Hindlimb muscle (tissue), 1 donor: ENCODE measurements around the gene SLC25A1. TPM values are rescaled to one million over a fixed set of nuclear protein-coding genes. Genes with fewer than 3 reads are reported as not detected.

ENCODE experiments used
- DNase-seq: peaks from one replicate; pipeline ENCODE4 v3.0.0-alpha.2; 2013
- polyA plus RNA-seq: library from polyadenylated mRNA; unstranded; fragments of 120-200 nt; gene quantifications from one replicate; pipeline ENCODE4 v1.2.1, GENCODE V29; 2013; ENCODE audit not compliant: insufficient read length

The SLC25A1 gene
- polyA plus RNA-seq, 1 donor, result 20.4 TPM

GRCh38 chr22:19180740-19181410, 2.3 kb upstream of the SLC25A1 start:
- DNase-seq, result no peak

- no peak for DNase-seq
Measured at GRCh38 chr22:19180234-19180633, 1.7 kb upstream of the SLC25A1 start.

- DNase-seq, result peak; percentile 73
Measured at GRCh38 chr22:19179497-19180048, 1.0 kb upstream of the SLC25A1 start.

GRCh38 chr22:19178065-19178656, 375 bp downstream of the SLC25A1 start:
- peak; percentile 57 for DNase-seq

- DNase-seq, result no peak
Measured at GRCh38 chr22:19177164-19178064, 1.1 kb downstream of the SLC25A1 start.

- no peak for DNase-seq
Measured at GRCh38 chr22:19176732-19177131, 1.8 kb downstream of the SLC25A1 start.

- DNase-seq, result no peak
Measured at GRCh38 chr22:19176175-19176643, 2.3 kb downstream of the SLC25A1 start.

- DNase-seq, result no peak
Measured at GRCh38 chr22:19175602-19176174, 2.8 kb downstream of the SLC25A1 start.

- no peak for DNase-seq
Measured at GRCh38 chr22:19175026-19175601, 3.4 kb downstream of the SLC25A1 start.

GRCh38 chr22:19174106-19175025, 4.2 kb downstream of the SLC25A1 start:
- no peak for DNase-seq

GRCh38 chr22:19173047-19174035, 5.2 kb downstream of the SLC25A1 start:
- DNase-seq, result no peak

GRCh38 chr22:19172213-19173046, 6.1 kb downstream of the SLC25A1 start:
- DNase-seq, result no peak

- no peak for DNase-seq
Measured at GRCh38 chr22:19169947-19170318, 8.6 kb downstream of the SLC25A1 start.

GRCh38 chr22:19169002-19169946, 9.3 kb downstream of the SLC25A1 start:
- no peak for DNase-seq

GRCh38 chr22:19168088-19168890, 10.2 kb downstream of the SLC25A1 start:
- no peak for DNase-seq

- DNase-seq, result no peak
Measured at GRCh38 chr22:19167106-19167869, 11.2 kb downstream of the SLC25A1 start.
